Activated T-cell treated with anti-CD3 and anti-CD28 coated beads for 24 hours (primary cell): ENCODE data around the gene NOL4L.

Experiments used
- DNase-seq: peaks from one replicate; pipeline ENCODE4 v3.0.0-alpha.2; 2020; ENCODE audit warnings: low read depth

NOL4L gene

DNA sequence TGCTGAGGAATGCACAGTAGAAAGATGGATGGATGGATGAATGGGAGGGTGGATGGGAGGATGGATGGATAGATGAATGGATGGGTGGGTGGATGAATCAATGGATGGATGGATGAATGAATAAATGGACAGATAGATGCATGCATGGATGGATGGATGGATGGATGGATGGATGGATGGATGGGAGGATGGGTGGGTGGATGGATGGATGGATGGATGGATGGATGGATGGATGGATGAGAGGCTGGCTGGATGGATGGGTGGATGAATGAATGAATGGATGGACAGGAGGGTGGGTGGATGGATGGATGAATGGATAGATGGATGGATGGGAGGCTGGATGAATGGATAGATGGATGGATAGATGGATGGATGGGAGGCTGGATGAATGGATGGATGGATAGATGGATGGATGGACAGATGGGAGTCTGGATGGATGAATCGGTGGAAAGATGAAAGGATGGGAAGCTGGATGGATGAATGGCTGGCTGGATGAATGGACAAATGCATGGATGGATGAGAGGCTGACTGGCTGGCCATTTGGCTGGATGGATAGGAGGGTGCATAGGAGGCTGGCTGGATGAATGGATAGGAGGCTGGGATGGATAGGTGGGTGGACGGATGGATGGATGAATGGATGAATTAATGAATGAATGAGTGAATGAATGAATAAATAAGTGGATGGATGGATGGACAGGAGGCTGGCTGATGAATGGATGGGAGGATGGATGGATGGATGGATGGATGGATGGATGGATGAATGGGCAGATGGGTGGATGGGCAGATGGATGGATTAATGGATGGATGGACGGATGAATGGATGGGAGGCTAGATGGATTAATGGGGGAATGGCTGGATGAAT, 28.3 kb upstream of the NOL4L start:
- DNase-seq, result no peak

DNA sequence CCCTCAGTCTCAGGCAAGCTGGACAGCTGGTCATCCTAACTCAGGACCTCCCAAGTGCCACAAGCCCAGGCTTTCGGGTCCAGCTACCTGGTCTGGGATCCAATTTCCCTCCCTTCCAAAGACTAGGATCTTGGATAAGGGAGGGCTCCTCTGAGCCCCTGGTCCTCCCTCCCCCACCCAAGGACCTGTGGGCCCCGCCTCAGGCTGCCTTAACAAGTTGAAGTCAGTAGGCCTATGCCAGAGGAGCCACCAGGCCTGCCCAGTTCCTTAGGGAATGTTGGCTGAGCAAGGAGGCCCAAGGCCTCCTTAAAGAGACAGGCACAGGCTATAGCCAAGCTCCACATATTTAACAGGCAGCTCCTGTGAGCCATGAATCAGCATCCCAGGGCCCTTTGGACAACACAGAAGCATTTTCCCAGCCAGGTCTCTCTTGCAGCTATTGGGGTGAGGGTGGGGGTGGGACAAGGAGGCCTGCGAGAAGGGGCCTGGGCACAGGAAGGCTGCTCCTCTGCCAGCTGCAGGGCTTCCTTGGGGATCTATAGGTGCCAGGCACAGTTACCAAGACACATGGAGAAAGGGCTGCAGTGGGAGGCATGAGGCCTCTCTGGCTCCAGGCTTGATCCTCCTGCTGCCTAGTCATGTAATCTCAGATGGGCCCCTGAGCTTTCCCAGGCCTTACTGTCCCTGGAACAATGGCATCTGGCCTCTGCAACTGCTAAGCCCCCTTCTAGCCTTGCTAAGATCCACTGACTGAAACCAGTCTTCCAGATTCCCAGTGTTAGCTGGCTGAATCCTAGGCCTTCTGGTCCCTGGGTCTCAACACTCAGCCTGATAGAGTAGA, 27.4 kb upstream of the NOL4L start:
- DNase-seq, result no peak

DNA sequence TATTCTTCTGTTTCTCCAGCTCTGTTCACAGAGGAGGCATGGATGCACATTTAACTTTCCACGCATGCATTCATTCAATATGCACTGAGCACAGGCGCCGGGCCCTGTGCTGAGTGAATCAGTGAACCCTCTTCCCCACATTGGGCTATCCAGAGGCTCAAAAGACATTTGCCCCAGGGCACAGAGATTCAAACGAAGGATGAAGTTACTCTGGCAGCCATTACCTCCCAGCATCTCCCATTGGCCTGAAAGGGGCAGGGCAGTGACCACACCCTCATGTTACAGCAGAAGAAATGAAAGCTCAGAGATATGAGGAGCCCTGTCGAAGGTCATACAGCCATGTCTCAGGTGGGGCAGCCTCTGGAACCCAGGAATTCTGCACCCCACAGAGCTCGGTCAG, 26.7 kb upstream of the NOL4L start:
- no peak for DNase-seq

DNA sequence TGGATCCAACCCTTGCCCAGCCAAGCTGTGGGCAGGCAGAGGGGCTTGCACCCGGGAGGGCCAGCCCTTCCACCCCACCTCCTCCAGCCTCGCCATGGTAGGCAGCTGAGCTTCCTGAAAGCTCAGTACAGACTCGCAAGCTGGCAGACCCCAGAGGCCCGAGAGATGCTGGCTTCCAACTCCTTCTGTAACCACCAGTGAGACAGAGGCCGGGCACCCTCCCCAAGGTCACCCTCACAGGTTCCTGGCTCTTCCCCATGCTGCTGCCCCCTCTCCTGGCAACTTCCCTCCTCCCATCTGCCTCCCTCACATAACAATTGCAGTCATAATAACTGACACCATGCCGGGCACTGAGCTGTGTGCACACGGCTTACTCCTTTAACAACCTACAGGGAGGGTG, 26.2 kb upstream of the NOL4L start:
- DNase-seq, result no peak

DNA sequence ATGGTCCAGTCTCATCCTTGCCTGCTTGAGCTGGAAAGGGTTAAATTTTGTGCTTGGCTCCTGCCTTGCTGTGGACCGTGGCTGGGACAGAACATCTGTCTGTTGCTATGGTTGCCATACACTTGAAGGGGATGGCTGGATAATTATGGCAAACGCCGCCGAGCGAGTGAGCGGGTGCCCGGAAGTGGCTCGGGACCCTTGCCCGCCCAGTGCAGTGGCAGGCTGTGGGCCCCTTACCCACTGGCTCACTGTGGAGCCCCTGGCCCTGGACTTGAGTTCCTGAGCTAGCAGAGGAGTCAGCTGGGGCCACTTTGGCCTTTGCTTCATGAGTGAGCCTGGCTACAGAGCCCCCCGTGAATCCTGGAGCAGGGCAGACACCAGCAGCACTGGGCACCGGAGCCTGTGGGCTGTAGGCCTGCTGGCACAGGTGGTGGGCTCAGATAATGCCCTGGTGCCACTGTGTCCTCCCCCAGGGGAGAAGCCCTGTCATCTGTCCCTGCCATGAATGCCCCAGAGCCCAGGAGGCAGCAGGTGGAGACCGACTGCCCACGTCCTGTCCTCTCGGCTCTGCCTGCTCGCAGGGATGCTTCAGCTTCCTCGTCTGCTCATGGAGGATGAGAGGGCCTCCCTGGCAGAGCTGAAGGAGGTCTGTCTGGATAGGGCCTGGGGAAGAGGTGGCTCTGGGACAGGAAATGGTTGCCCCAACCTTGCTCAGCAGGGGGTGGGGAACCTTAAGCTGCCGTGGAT, 25.5 kb upstream of the NOL4L start:
- DNase-seq, result no peak

DNA sequence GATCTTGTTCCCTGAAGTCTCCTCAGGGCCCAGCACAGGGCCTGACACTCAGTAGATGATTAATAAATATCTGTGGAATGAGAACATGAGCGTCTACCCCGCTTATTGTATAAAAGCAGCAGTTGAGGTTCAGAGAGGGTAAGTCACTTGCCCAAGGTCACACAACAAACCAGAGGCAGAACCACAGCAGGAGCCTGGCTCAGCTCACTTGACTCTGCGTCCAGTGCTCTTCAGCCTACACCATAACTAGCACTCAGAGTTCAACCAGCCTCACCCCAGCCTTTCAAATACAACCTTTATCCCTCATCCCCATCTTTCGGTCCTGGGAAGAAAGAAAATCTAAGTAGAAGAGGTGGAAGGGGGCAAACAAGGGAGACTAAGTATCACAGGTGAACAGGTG, 24.9 kb upstream of the NOL4L start:
- no peak for DNase-seq

DNA sequence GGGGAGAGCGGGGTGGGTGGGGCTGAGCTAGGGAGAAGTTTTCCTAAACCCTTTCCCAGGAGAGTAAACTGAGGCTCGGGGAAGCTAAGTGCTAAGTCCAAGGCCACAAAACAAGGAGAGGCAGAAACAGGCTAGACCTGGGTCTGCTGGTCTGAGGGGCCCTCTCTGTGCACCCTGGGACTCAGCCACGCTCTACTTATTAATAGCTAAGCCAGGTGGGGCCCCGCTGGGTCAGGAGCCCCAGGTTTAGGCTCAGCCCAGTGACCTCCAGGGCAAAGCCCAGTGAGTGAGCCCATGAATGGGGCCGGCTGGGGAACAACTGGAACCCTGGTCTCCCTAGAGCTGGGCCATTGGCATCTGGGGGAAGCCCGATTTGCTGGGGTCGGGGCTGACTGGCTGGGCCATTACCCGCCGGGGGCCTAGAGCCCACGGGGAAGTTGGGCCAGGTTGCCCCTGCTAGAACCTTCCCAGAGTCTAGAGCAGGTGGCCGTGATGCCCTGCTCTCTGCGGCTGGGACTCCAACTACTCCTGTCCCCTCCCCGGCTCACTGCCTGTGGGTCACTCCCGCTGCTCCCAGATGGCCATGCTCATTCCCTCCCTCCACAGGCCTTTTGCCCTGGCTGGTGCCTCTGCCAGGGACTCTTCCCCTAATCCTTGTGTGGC, 24.1 kb upstream of the NOL4L start:
- DNase-seq, result no peak

DNA sequence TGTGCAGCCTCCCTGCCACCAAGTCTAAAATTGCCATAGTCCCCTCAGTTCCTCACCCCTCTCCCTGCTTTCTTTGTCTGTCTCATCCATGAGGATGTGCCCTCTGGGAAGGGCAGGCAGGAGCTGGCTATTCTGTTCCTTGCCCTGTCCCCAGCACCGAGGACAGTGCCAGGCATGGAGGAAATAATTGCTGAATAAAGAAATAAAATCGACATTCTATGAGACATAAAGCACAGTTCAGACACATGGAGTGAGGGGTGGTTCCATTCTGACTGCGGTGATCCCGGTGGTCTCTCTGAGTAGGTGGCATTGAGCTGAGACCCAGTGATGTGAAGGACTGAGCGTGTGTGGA, 23.5 kb upstream of the NOL4L start:
- no peak for DNase-seq

DNA sequence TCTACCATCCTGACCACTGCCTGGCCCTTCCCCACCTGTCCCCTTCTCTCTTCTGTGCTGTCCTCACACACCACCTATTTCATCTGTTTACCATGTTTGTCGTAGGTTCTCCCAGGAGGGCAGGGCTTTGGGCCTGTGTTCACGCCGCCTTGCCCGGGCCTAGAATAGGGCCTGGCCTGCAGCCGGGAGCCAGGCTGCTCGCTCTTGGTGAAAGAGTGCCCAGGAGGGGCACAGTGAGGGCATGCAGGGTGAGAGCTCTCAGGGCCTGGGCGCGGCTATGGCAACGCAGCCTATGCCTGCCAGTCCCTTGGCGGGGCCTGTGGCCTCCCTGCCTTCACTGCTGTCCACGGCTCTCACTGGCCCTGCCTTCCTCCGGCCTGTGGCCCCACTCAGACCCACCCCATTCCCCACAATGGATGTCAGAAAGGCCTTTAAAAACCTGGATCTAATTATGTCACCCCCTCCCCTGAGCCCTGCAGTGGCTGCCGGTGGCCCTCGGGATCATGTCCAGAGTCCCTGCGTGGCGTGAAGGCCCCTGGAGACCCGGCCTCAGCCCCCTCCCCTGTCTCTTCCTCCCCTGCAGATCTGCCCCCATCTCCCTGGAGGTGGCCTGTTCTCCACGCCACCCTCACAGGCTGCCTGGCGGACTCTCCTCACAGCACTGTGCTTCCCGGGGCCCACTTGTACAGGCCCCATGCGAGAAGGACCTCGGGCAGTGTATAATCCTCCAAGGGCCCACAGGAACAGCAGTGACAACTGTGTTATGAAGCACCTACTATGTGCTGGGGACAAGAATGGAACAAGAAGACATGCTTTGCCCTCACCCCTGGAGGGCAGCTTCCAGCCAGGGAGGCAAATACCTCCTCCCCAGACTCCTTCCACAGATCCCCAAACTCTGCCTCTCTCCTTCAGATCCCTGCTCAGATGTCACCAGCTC, 22.9 kb upstream of the NOL4L start:
- DNase-seq, result no peak

DNA sequence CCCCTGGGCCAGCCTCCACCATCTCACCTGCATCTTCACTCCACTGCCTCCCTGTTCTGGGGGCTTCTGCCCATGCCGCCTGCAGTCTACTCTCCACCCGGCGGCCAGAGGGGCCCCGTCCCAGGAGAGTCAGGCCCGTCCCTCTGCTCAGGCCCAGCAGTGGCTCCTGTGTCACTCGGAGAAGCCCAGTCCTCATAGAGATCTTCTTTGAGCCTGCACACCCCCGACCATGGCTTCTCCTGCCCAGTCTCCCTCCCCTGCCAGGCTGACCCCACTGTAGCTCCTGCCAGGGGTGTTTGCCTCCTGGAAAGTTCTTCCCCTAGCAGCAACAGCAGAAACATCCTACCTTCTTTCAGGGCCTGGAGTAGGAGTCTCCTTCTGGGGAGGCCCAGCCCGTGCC, 22.2 kb upstream of the NOL4L start:
- DNase-seq, result no peak

DNA sequence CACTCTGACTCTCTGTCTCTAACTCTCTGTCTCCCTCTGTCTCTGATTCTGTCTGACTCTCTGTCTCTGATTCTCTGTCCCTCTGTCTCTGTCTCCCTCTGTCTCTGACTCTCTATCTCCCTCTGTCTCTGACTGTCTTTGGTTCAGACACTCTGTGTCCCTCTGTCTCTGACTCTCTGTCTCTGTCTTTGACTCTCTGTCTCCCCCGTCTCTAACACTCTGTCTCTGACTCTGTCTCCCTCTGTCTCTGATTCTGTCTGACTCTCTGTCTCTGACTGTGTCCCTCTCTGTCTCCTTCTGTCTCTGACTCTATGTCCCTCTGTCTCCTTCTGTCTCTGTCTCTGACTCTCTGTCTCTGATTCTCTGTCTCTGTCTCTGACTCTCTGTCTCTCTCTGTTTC, 21.7 kb upstream of the NOL4L start:
- no peak for DNase-seq

DNA sequence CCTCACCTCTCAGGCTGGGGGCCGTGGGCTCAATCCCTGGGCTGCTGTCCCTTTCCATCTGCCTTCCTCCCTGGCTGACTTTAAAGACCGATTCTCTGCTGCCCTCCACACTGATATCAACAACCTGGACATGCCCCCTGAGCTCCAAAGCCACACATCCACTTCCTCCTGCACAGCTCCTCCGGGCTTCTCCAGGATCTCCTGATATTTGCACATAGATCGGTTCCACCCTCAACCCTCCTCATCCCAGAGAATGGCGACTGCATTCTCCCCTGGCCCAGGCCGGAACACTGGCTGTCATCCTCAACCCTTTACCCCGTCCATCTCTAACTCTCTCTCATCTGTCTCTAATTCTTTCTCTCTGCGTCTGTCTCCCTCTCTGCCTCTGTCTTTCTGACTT, 21.0 kb upstream of the NOL4L start:
- no peak for DNase-seq

DNA sequence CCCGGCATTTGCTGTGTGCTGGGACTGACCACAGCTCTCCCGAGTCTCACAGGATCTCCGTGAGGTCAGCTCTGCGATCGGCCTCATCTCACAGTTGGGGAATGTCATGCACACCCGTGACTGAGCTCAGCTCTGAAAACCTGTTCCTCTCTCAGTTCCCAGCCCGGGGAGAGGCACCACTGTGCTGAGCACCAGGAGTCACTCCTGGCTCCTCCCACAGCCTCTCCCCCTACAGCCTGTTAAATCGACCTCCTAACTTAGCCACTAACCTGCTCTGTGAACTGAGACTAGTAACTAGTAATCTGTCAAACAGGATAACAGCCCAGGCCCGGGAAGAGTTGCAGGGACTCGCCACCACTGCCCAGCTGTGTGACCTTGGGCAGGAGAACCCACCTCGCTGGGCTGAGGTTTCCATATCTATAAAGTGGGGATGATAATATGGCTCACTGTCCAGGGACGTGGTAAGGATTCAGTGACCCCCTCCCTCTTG, 20.1 kb upstream of the NOL4L start:
- no peak for DNase-seq

DNA sequence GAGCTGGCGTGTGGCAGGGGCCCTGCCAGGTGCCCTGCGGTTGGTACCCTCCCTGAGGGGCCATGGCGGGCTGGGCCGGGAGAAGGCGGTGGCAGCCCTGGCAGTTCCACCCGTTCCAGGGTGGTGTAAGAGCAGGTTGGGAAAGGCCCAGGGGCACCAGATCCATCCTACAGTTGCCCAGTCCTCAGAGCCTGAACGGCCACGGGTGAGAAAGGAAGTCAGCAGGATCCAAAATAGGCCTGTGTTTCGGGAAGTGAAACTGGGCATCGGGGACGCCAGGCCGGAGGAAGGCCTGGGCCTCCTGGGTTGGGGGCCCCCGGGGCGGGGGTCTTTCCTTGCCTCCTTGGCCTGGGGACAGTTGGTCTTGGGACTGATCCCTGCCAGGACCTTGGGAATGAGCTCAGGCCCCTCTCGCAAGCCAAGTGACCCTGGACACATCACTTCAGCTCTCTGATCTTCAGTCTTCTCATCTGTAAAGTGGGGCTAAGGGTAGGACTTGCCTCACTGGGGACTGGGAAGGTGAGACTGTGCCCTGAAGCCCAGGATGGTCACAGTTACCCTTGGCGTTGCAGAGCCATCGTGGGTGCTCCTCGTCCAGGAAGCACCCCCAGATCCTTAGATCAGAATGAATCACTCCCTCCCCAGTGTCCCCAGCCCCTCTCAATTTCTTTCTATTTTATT, 18.1 kb upstream of the NOL4L start:
- no peak for DNase-seq

DNA sequence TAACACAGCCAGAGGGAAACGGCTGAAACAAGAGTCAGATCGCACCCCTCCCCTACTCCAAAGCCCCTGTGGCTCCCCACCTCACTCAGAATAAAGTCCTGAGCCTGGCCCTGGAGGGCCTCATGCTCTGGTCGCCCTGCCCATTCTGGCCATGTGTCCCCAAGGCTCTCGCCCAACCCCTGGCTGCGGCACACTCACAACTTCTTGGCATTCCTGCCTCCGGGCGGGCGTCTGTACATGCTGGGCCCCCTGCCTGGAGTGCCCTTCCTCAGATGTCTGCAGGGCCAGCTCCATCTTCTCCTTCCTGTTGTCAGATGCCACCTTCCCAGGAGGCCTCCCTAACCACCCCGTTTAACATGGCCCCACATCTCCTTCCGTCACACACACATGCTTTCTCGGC, 17.1 kb upstream of the NOL4L start:
- no peak for DNase-seq

DNA sequence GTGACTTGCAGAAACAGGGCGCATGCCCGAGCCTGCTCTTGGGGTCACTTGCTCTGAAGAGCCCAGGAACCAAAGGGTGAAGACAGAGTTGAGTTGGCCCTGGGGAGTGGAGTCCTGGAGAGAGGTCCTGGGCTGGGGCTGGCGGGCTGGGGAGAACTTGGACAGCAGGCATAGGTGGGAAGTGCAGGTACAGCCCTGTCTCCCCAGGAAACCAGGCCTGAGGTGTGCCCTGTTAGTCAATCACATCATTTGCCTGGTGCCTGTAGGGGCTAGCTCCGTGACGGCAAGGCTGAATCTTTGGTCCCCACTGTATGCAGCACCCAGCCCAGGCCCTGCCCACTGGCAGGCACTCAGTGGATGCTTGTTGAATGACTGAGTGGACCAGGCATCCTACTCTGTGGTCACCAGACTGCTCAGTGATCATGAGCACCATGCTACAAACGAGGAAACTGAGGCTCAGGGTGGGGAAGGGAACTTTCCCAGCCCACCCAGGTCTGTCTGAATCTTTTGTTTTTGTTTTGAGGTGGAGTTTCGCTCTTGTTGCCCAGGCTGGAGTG, 15.6 kb upstream of the NOL4L start:
- no peak for DNase-seq

DNA sequence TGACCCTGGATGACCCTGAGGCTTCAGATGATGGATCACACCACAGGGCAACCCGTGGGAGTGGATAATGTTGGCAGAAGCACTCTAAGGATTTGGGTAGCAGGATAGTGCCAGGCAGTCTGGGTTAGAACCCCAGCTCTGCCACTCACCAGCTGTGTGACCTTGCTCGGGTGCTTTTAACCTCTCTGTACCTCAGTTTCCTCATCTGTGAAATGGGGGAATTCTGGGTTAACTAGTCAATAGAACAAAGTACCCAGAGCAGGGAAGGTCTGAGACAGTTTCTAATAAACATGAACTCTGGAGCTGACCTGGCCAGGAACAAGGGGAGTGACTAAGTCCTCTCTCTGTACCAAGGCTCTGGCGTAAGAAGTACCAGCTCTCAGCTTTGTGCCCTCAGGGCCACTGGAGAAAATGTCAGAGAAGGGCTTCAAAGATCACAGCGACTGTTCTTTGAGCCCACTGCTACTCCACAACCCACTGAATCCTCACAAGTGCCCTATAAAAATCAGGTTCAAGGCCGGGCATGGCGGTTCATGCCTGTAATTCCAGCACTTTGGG, 14.7 kb upstream of the NOL4L start:
- no peak for DNase-seq

DNA sequence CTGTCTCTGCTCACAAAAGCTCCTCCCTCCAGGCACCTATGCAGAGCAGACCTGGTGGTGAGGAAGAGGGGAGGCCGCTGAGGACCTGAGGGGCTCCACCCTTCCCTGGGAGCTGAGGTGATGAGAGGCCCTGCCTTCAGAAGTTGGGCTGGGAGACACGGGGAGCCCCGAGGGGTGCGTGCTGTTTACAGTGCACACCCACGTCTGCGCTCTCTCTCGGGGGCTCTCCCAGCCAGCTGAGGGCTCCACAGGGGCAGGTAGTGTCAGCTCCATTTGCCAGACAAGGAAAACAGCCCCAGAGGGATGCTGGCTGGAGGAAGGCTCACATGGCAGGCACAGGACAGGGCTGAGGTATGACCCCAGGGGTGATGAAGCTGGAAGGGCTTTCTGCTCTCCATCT, 13.5 kb upstream of the NOL4L start:
- no peak for DNase-seq

DNA sequence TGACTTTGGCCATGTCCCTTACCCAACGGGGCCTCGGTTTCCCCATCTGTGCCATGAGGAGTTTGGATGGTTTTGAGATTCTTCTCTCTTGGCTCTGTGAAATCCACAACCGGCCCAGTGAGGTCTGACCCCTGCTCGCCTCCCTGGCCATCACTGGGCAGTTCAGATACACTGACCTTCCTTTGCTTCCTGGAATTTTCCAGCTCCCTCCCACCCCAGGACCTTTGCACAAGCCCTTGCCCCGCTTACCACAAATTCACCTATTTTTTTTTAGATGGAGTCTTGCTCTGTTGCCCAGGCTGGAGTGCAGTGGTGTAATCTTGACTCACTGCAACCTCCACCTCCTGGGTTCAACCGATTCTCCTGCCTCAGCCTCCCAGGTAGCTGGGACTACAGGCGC, 12.6 kb upstream of the NOL4L start:
- no peak for DNase-seq
